ENCODE measurements around the gene BBS7. TPM values are rescaled to one million over a fixed set of nuclear protein-coding genes. Genes with fewer than 3 reads are reported as not detected.

Gene BBS7
- total and polyA plus RNA-seq, 2 experiments from 2014 or later: 14.8 to 30.8 TPM

DNA sequence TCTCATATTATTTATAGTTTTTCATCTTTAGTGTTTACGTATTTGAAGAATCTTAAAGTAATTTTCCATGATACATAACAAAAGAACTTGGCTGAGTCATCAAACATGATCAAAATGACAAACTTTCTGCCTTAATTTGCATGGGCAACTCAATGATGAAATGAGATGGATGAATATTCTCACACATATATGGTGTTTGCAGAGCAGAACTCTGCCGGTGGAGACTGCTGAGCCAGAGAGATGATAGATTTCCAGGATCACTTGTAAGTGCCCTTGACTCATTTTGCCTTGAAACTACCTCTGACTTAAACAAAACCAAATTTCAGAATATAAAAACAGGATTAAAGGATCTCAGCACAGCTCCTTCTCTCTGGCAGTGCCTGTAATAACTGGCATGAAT is 43.4 kb upstream of the BBS7 start:
- Histone ChIP-seq H3K4me2 (no peak overlapping the region), H4K20me1 (replicated peaks; ENCODE audit: insufficient read depth) (no peaks in the 10 kb centered on the region), H3K27me3 (ENCODE audit: insufficient read depth) (no peaks in the 10 kb centered on the region), H3K4me3 (no peak overlapping the region), H3K4me1 (ENCODE audit: insufficient read depth) (no peaks in the 10 kb centered on the region), H2AFZ (no peak overlapping the region), H3K9me2 (ENCODE audit: insufficient read depth) (no peaks in the 10 kb centered on the region), H3K79me2 (replicated peaks; ENCODE audit: insufficient read depth) (no peaks in the 10 kb centered on the region), H3K36me3 (ENCODE audit: insufficient read depth) (no peaks in the 10 kb centered on the region), H3F3A (replicated peaks; ENCODE audit: low read depth) (no peaks in the 10 kb centered on the region), H3K27ac (ENCODE audit: low read depth) (no peak overlapping the region)
- Mint-ChIP-seq H3K4me3 (no peak overlapping the region), H3K27ac (no peak overlapping the region), H3K36me3 (ENCODE audit: low read depth) (no peaks in the 10 kb centered on the region), H3K4me1 (no peaks in the 10 kb centered on the region), H3K27me3 (ENCODE audit: insufficient read depth, low read depth, poor library complexity) (no peaks in the 10 kb centered on the region), H3K9me3 (no peaks in the 10 kb centered on the region)
- DNase-seq (ENCODE audit: low spot score) (no peak), ATAC-seq (no peak)
- TF ChIP-seq, protein P1, sequence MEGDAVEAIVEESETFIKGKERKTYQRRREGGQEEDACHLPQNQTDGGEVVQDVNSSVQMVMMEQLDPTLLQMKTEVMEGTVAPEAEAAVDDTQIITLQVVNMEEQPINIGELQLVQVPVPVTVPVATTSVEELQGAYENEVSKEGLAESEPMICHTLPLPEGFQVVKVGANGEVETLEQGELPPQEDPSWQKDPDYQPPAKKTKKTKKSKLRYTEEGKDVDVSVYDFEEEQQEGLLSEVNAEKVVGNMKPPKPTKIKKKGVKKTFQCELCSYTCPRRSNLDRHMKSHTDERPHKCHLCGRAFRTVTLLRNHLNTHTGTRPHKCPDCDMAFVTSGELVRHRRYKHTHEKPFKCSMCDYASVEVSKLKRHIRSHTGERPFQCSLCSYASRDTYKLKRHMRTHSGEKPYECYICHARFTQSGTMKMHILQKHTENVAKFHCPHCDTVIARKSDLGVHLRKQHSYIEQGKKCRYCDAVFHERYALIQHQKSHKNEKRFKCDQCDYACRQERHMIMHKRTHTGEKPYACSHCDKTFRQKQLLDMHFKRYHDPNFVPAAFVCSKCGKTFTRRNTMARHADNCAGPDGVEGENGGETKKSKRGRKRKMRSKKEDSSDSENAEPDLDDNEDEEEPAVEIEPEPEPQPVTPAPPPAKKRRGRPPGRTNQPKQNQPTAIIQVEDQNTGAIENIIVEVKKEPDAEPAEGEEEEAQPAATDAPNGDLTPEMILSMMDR (conservative IDR thresholded peaks at IDR 0.05; ENCODE audit: low read depth in 2 of 2): no peak
- no peak for TF ChIP-seq STAT1 (IDR thresholded peaks at IDR 0.05; ENCODE audit: unreplicated experiment)
- TF ChIP-seq, protein P2, sequence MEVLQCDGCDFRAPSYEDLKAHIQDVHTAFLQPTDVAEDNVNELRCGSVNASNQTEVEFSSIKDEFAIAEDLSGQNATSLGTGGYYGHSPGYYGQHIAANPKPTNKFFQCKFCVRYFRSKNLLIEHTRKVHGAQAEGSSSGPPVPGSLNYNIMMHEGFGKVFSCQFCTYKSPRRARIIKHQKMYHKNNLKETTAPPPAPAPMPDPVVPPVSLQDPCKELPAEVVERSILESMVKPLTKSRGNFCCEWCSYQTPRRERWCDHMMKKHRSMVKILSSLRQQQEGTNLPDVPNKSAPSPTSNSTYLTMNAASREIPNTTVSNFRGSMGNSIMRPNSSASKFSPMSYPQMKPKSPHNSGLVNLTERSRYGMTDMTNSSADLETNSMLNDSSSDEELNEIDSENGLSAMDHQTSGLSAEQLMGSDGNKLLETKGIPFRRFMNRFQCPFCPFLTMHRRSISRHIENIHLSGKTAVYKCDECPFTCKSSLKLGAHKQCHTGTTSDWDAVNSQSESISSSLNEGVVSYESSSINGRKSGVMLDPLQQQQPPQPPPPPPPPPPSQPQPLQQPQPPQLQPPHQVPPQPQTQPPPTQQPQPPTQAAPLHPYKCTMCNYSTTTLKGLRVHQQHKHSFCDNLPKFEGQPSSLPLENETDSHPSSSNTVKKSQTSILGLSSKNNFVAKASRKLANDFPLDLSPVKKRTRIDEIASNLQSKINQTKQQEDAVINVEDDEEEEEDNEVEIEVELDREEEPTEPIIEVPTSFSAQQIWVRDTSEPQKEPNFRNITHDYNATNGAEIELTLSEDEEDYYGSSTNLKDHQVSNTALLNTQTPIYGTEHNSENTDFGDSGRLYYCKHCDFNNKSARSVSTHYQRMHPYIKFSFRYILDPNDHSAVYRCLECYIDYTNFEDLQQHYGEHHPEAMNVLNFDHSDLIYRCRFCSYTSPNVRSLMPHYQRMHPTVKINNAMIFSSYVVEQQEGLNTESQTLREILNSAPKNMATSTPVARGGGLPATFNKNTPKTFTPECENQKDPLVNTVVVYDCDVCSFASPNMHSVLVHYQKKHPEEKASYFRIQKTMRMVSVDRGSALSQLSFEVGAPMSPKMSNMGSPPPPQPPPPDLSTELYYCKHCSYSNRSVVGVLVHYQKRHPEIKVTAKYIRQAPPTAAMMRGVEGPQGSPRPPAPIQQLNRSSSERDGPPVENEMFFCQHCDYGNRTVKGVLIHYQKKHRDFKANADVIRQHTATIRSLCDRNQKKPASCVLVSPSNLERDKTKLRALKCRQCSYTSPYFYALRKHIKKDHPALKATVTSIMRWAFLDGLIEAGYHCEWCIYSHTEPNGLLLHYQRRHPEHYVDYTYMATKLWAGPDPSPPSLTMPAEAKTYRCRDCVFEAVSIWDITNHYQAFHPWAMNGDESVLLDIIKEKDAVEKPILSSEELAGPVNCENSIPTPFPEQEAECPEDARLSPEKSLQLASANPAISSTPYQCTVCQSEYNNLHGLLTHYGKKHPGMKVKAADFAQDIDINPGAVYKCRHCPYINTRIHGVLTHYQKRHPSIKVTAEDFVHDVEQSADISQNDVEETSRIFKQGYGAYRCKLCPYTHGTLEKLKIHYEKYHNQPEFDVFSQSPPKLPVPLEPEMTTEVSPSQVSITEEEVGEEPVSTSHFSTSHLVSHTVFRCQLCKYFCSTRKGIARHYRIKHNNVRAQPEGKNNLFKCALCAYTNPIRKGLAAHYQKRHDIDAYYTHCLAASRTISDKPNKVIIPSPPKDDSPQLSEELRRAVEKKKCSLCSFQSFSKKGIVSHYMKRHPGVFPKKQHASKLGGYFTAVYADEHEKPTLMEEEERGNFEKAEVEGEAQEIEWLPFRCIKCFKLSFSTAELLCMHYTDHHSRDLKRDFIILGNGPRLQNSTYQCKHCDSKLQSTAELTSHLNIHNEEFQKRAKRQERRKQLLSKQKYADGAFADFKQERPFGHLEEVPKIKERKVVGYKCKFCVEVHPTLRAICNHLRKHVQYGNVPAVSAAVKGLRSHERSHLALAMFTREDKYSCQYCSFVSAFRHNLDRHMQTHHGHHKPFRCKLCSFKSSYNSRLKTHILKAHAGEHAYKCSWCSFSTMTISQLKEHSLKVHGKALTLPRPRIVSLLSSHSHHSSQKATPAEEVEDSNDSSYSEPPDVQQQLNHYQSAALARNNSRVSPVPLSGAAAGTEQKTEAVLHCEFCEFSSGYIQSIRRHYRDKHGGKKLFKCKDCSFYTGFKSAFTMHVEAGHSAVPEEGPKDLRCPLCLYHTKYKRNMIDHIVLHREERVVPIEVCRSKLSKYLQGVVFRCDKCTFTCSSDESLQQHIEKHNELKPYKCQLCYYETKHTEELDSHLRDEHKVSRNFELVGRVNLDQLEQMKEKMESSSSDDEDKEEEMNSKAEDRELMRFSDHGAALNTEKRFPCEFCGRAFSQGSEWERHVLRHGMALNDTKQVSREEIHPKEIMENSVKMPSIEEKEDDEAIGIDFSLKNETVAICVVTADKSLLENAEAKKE (CRISPR knock-in tag; IDR thresholded peaks at IDR 0.05): no peak
- no peak for TF ChIP-seq NANOG (IDR thresholded peaks at IDR 0.05; ENCODE audit: borderline replicate concordance)
- TF ChIP-seq CREB1 (CRISPR knock-in tag; IDR thresholded peaks at IDR 0.05; ENCODE audit: low read depth): no peak
